Left ventricle myocardium superior (tissue), 1 donor: ENCODE results near the gene BMP6. TPM values are rescaled to one million over a fixed set of nuclear protein-coding genes. Genes with fewer than 3 reads are reported as not detected.
A peak's percentile ranks its signal among the peaks of the same experiment; 100 is the strongest.

ENCODE experiments used
- ATAC-seq: fragments of 200-7000 bp; cut with Tn5 transposase; one replicate; pipeline ENCODE4 v1.9.1; 2020; ENCODE audit warnings: mild to moderate bottlenecking, moderate library complexity
- DNase-seq: peaks from one replicate; pipeline ENCODE4 v3.0.0-alpha.2; 2020
- intact Hi-C: fragments of 100-400 bp; cut with micrococcal nuclease; formaldehyde crosslinking; loops from one replicate; pipeline ENCODE4 v1.11.0; 2022
- total RNA-seq: library from RNA; stranded (reverse); fragmentation: NEBNext Ultra II Directional; extraction: Animal tissue kit (Norgen Biotek cat#: 25700); gene quantifications from one replicate; pipeline ENCODE4 v1.2.1, GENCODE V29; 2021
- donor health status: DM: no; HTN: yes; CAD: no; lungs with severe emphysema.

BMP6 gene
- total RNA-seq, 1 donor from 2014 or later, result 2.7 TPM

DNA sequence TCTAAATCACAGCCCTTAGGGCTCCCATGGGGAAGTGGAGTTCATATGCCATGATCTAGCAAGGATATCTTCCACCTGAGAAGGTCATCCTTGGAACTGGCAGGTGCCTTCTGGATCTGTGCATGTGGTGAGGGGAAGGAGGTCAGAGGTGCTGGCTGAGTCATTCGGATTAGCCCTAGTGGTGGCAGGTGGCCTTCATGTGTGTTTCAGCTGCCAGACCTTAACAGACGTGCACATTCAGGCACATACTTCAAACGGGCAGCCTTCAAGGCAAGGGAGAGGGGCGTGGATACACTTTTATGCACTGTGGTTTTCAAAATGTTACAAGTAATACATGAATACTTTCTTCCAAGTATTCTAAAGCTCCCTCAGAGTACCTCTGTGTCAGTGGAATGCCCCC is 51.2 kb downstream of the BMP6 start:
- no peak for ATAC-seq
- no peak for DNase-seq
- intact Hi-C loops, result no loop called here

DNA sequence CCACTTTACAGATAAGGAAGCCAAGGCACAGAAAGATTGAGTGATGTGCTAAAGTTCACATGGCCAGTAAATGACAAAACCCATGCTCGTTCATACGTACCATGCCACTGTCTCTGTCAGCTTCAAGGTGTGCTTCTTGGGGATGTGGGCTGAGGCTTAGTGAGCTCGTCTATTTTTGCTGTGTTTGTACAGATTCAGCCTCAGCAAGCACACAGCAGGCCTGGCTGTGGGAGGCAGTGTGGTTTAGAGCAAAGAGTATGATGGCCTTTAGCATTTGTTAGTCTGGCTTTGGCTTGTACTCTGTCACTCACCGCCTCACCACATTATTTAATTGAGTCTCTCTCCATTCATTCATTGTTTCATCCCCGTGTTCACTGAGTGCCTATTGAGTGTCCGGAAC is 55.3 kb downstream of the BMP6 start:
- intact Hi-C loops, result no loop called here
- no peak for ATAC-seq
- no peak for DNase-seq

- intact Hi-C loops, result no loop called here
- DNase-seq (no peak), ATAC-seq (no peak)
Observed at GRCh38 chr6:7784248-7784647, 58.3 kb downstream of the BMP6 start.

GRCh38 chr6:7784706-7785105 is 58.8 kb downstream of the BMP6 start:
- ATAC-seq (no peak), DNase-seq (no peak)
- intact Hi-C loops, result no loop called here

- DNase-seq (no peak), ATAC-seq (peak; percentile 65)
- intact Hi-C loops, result no loop called here
Observed at GRCh38 chr6:7785243-7786035, 59.5 kb downstream of the BMP6 start.

GRCh38 chr6:7786214-7786661 is 60.3 kb downstream of the BMP6 start:
- peak; percentile 77 for ATAC-seq
- intact Hi-C loops, result no loop called here
- DNase-seq, result no peak

- peak; percentile 80 for ATAC-seq
- intact Hi-C loops, result no loop called here
- DNase-seq, result no peak
Observed at GRCh38 chr6:7787137-7787608, 61.3 kb downstream of the BMP6 start.

DNA sequence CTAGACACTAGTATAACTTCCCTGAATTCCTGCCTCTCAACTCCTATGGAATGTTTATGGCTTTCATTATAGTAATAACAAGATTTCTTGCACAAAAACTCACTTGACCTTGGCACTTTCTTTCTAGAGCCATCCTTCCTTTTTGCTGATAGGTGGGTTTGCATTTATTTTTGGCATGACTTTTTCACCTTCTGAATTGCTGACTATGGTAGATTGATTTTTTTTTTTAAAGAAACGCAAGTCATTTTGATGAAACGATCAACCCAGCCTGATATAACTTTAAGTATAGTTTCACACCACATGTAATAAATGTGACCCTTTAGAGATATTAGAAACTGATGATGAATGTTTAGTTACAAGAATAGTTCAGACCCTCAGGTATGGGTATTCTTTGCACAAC is 61.8 kb downstream of the BMP6 start:
- no peak for DNase-seq
- intact Hi-C loops, result no loop called here
- ATAC-seq, result no peak

DNA sequence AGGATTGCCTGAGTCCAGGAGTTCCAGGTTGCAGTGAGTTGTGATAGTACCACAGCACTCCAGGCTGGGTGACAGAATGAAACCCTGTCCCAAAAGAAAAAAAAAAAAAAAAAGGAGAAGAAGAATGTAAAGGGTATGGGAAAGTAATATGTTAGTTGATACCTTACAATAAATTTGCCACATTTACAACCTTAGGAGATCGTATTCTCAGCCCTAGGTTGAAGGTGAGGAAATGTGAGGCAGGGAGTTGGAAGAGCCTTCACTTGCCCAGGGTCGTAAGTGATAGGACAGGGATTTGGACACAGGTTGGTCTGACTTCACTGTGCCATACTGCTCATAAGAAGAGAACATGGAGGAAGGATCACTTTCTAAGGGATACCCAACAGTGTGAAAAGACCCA is 68.6 kb downstream of the BMP6 start:
- intact Hi-C loops, result no loop called here
- ATAC-seq, result no peak
- DNase-seq, result no peak

GRCh38 chr6:7797386-7797785 is 71.5 kb downstream of the BMP6 start:
- ATAC-seq (no peak), DNase-seq (no peak)
- intact Hi-C loops, result no loop called here

- no peak for DNase-seq
- intact Hi-C loops, result no loop called here
- ATAC-seq, result no peak
Observed at GRCh38 chr6:7798751-7799150, 72.9 kb downstream of the BMP6 start.

GRCh38 chr6:7802662-7803061 is 76.8 kb downstream of the BMP6 start:
- no peak for ATAC-seq
- DNase-seq, result no peak
- intact Hi-C loops, result no loop called here

GRCh38 chr6:7803214-7803613 is 77.3 kb downstream of the BMP6 start:
- intact Hi-C loops, result no loop called here
- ATAC-seq (no peak), DNase-seq (no peak)

GRCh38 chr6:7805078-7805849 is 79.4 kb downstream of the BMP6 start:
- DNase-seq, result no peak
- intact Hi-C loops, result no loop called here
- no peak for ATAC-seq

GRCh38 chr6:7805850-7806214 is 79.9 kb downstream of the BMP6 start:
- DNase-seq (no peak), ATAC-seq (no peak)
- intact Hi-C loops, result no loop called here

DNA sequence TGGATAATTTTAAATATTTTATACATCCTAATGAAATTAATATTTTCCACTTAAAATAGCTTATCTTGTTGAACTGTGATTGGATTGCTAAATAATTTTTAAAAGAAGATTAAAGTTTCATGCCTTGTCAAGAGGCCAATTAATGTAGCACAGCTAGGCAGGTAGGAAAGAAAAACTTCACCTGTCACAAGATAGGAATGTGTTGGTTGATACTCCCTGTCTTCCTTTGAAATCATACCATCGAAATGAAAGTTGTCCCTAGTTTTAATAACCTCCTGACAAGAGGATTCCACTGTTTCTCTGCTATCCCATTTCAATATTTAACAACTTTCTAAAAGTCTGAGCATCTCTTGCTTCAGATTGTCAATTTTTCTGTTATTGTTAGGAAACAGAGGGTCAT is 80.8 kb downstream of the BMP6 start:
- ATAC-seq (no peak), DNase-seq (no peak)
- intact Hi-C loops, result no loop called here

DNA sequence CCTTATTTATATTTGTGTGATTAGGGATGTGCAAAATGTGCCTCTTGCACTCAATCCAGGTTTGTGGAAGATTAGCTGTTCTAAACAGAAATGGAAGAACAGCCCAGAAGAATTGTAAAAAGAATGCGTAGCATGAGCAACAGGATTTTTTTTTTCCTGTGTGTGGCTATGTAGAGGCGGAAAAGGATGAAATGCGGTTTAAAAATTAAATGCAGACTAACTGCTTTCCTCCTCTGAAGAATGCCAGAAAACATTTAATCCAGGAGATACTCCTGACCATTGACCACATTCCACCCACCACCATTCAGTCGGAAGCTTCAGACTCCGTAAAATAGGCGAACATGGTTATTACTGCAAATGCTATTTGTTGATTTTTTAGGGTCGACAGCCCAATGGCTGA is 83.4 kb downstream of the BMP6 start:
- DNase-seq, result no peak
- intact Hi-C loops, result no loop called here
- ATAC-seq, result no peak

- intact Hi-C loops, result no loop called here
- DNase-seq, result no peak
- no peak for ATAC-seq
Observed at GRCh38 chr6:7811441-7811840, 85.5 kb downstream of the BMP6 start.

DNA sequence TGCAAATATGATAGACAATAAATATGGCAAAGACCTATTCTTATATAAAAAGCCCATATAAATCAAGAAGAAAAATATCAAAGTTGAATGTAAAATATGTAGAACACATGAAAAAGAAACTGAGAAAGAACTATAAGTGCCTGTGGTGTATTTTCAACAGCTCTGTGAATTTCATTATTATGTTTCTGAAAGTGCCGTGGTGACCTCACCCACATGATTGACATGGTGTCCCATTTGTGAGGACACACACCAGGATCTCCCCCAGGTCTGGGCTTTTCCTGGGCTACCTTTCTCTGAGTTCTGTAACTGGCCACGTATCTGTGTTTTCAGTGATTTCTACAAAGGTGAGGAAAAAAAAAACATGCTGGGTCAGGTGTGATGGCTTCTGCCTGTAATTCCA is 86.7 kb downstream of the BMP6 start:
- ATAC-seq (no peak), DNase-seq (no peak)
- intact Hi-C loops, result no loop called here

DNA sequence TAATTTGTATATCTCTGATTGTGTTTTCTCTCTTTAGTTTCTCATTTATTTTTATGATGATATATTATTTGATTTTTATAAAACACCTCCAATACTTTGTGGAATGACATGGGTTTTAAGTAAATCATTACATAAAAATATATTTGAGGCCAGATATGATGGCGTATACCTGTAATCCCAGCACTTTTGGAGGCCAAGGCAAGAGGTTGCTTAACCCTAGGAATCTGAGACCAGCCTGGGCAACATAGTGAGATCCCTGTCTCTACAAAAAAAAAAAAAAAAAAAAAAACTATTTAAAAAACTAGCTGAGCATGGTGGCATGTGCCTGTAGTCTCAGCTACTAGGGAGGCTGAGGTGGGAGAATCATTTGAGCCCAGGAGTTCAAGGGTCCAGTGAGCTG is 87.3 kb downstream of the BMP6 start:
- DNase-seq (no peak), ATAC-seq (no peak)
- intact Hi-C loops, result no loop called here

DNA sequence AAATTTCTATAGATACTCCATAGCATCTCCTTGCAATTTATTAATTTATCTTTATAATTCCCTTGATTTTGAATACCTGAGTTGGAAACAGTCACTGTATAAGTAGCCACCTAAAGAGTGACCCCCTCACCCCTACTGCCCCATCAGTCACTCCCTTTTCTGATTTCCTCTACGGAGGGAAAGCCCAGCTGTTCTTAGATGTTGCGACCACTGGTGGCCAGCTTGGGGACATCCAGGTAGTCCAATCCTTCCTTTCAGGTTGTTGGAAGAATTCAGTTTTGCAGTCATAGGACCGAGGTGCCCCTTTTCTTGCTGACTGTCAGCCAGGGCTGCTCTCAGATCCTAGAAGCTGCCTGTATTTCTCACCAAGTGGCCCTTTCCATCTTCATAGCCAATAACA is 87.8 kb downstream of the BMP6 start:
- intact Hi-C loops, result no loop called here
- DNase-seq (no peak), ATAC-seq (no peak)
